Measurements from ENCODE around the gene EDAR. TPM values are rescaled to one million over a fixed set of nuclear protein-coding genes. Genes with fewer than 3 reads are reported as not detected.

The EDAR gene
- total and polyA plus RNA-seq, 2 of the 8 experiments (the other 6 are each of a cell fraction or from before 2014, with no cell fraction given), result not detected

DNA sequence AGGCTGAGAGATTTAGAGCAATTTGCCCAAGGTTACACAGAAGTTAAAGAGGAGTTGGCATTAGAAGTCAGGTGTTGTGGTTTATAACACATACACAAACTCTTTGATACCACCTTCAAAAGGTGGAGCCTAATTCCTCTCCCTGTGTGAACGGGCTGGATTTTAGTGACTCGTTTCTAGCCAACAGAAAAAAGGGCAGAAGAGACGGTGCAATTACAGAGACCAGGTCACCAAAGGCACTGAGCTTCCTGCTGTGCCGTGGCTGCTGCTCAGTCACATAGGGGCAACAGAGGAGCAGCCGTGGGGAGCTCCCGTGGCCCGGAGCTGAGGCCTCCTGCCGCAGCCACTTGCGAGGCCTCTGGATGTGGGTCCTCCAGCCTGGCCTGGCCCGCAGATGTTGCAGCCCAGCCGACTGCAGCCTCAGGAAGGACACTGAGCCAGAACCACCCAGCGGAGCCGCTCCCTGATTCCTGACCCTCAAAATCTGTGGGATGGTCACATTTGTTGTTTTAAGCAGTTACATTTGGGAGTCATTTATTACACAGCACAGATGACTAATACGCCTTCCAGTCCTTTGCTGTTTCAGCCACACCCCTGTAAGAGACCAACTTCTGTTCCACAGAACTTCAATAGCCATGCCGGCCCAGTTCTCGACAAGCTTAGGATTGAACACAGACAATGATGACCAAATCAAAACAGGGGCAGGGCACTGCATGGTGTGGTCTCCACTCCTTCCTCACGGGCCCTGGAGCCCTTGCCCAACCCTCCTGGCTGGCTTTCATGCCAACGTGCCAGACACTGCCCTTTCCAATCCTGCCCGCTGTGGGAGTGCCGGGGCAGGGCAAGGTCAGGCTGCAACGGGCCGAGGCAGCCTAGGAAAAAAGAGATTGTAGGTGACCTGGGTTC is 17.1 kb downstream of the EDAR start:
- DNase-seq (ENCODE audit: low read depth in 1 of 2, low spot score in 2 of 2) (no peak), FAIRE-seq (no peak)
- Histone ChIP-seq H2BK120ac (replicated peaks; ENCODE audit: low read depth, low read length) (no peak overlapping the region), H3K9me3 (ENCODE audit: insufficient read depth in 2 of 2, low read depth in 1 of 2, low read length in 1 of 2) (no peaks in the 10 kb centered on the region), H4K5ac (ENCODE audit: insufficient read length, low read depth, low read length) (no peak overlapping the region), H2AFZ (ENCODE audit: low read length) (no peak overlapping the region), H4K20me1 (replicated peaks in 1 of 2; ENCODE audit: control insufficient read depth in 1 of 2, insufficient read depth in 2 of 2, low read length in 2 of 2) (no peaks in the 10 kb centered on the region), H2BK15ac (ENCODE audit: low read length) (no peak overlapping the region), H3K14ac (ENCODE audit: insufficient read length) (no peak overlapping the region), H3K56ac (replicated peaks; ENCODE audit: insufficient read length, low read depth, low read length) (no peak overlapping the region), H3K4me2 (ENCODE audit: insufficient read depth in 1 of 2, low read depth in 2 of 2, low read length in 2 of 2) (no peak overlapping the region), H3K27ac (ENCODE audit: low read depth, low read length) (no peak overlapping the region), H2BK20ac (ENCODE audit: low read length) (no peak overlapping the region), H3K4me1 (replicated peaks in 1 of 4; ENCODE audit: control insufficient read depth in 3 of 4, insufficient read depth in 4 of 4, low read length in 3 of 4) (no peaks in the 10 kb centered on the region; a peak in 1 of 7 replicates), H3K4me3 (ENCODE audit: extremely low read depth in 1 of 4, insufficient read depth in 2 of 4, low read depth in 3 of 4, low read length in 4 of 4) (no peak overlapping the region), H3K4ac (replicated peaks; ENCODE audit: insufficient read length, low read depth, low read length) (no peak overlapping the region), H3K27me3 (replicated peaks in 1 of 4; ENCODE audit: control insufficient read depth in 3 of 4, extremely low read depth in 1 of 4, insufficient read depth in 3 of 4, low read length in 3 of 4) (no peaks in the 10 kb centered on the region), H2AK5ac (ENCODE audit: low read depth, low read length) (no peak overlapping the region), H3K79me1 (ENCODE audit: low read depth, low read length) (no peaks in the 10 kb centered on the region), H3K23me2 (ENCODE audit: low read depth, low read length) (no peaks in the 10 kb centered on the region), H2BK5ac (ENCODE audit: low read depth, low read length) (no peak overlapping the region), H3K23ac (ENCODE audit: insufficient read length) (no peak overlapping the region), H4K91ac (replicated peaks; ENCODE audit: insufficient read length, low read length) (no peak overlapping the region), H3K9ac (replicated peaks in 1 of 4; ENCODE audit: extremely low read depth in 1 of 4, low read depth in 3 of 4, low read length in 3 of 4) (no peak overlapping the region), H2BK12ac (ENCODE audit: low read depth, low read length) (no peak overlapping the region), H3K36me3 (ENCODE audit: control insufficient read depth in 2 of 4, insufficient read depth in 4 of 4, low read length in 3 of 4) (no peaks in the 10 kb centered on the region), H4K8ac (ENCODE audit: extremely low read depth, insufficient read depth, low read length) (peak overlapping the region; percentile 73; the same call in 1 of the 2 replicates), H3K79me2 (ENCODE audit: control insufficient read depth in 1 of 2, insufficient read depth in 2 of 2, low read length in 2 of 2) (no peaks in the 10 kb centered on the region), H3K18ac (ENCODE audit: extremely low read depth, low read length) (no peak overlapping the region)
- POLR2A ChIA-PET (ENCODE audit: partially characterized antibody), result no interaction called here
- WGBS, 2 experiments (ENCODE audit: extremely low coverage in 1 of 2, insufficient coverage in 1 of 2, insufficient read length in 1 of 2, insufficient replicate concordance in 2 of 2, low coverage in 1 of 2, low lambda C conversion rate in 2 of 2, missing lambda C conversion rate in 1 of 2), result 84% methylated on average over 22 of the region's 22 CpGs; no CpG with 5 or more reads in 1 of the 2 experiments
- CTCF ChIA-PET (ENCODE audit: partially characterized antibody), result interaction anchor here (0.7 to 4.8 kb wide), 5 partner anchors 9 to 29 kb away, joined by 3 to 34 read pairs (median 3); no protein-coding TSS in a partner anchor
- no peak for TF ChIP-seq POLR2A (IDR thresholded peaks at IDR 0.05; ENCODE audit: control extremely low read depth in 1 of 2, low read depth in 2 of 2, low read length in 2 of 2)
- TF ChIP-seq, protein P1, sequence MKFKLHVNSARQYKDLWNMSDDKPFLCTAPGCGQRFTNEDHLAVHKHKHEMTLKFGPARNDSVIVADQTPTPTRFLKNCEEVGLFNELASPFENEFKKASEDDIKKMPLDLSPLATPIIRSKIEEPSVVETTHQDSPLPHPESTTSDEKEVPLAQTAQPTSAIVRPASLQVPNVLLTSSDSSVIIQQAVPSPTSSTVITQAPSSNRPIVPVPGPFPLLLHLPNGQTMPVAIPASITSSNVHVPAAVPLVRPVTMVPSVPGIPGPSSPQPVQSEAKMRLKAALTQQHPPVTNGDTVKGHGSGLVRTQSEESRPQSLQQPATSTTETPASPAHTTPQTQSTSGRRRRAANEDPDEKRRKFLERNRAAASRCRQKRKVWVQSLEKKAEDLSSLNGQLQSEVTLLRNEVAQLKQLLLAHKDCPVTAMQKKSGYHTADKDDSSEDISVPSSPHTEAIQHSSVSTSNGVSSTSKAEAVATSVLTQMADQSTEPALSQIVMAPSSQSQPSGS (IDR thresholded peaks at IDR 0.05; ENCODE audit: low read length), result no peak
- TF ChIP-seq, protein P2, sequence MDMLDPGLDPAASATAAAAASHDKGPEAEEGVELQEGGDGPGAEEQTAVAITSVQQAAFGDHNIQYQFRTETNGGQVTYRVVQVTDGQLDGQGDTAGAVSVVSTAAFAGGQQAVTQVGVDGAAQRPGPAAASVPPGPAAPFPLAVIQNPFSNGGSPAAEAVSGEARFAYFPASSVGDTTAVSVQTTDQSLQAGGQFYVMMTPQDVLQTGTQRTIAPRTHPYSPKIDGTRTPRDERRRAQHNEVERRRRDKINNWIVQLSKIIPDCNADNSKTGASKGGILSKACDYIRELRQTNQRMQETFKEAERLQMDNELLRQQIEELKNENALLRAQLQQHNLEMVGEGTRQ (IDR thresholded peaks at IDR 0.05; ENCODE audit: low read length), result no peak
- TF ChIP-seq POLR2AphosphoS5 (IDR thresholded peaks at IDR 0.05; ENCODE audit: low read depth, low read length), result no peak
- no peak for TF ChIP-seq GTF2F1 (IDR thresholded peaks at IDR 0.05; ENCODE audit: borderline replicate concordance, low read depth, low read length)
- TF ChIP-seq KDM5A (IDR thresholded peaks at IDR 0.05; ENCODE audit: low read length), result no peak
- no peak for TF ChIP-seq RAD21 (IDR thresholded peaks at IDR 0.05 in 1 of 2, conservative IDR thresholded peaks at IDR 0.05 in 1 of 2; ENCODE audit: low read depth in 2 of 2, low read length in 2 of 2)
- TF ChIP-seq KDM4A (IDR thresholded peaks at IDR 0.05; ENCODE audit: low read depth, low read length, severe bottlenecking), result no peak
- TF ChIP-seq YY1 (IDR thresholded peaks at IDR 0.05; ENCODE audit: low read depth, low read length), result no peak

Measured in H1 (cell line).